ENCODE measurements around the gene IFT81.

DNA sequence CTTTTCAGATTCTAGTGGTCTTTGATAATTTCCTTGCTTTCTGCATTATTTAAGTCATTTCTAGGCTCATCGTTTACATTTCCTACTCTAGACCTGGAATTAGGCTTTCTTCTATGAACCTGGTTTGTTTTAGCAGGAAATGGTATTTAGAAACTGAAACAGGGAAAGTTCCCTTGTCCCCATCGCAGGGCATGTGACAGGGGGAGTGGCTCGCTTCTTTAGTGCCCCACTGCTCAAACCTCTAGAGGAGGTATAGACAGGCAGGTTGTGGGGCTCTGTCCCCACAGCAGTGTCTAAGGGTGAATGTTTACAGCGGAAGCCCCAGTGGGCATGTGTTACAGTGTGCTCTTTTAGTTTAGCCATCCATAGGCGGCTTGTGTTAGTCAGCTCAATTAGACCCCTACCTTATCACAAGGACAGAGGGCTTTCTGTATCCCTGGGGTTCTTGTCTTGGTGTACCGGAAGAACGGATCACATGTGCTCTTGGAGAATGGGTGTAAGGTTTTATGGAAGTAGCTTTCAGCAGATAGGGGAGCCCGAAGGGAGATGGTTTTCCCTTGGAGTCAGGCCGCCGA lies 25.0 kb downstream of the IFT81 start:
- TF ChIP-seq POLR2AphosphoS5 (IDR thresholded peaks at IDR 0.05; ENCODE audit: low read depth, low read length) (no peak), CHD2 (IDR thresholded peaks at IDR 0.05; ENCODE audit: low read length, partially characterized antibody) (no peak), YY1 (IDR thresholded peaks at IDR 0.05; ENCODE audit: low read depth) (no peak)
- TF ChIP-seq, protein P1, sequence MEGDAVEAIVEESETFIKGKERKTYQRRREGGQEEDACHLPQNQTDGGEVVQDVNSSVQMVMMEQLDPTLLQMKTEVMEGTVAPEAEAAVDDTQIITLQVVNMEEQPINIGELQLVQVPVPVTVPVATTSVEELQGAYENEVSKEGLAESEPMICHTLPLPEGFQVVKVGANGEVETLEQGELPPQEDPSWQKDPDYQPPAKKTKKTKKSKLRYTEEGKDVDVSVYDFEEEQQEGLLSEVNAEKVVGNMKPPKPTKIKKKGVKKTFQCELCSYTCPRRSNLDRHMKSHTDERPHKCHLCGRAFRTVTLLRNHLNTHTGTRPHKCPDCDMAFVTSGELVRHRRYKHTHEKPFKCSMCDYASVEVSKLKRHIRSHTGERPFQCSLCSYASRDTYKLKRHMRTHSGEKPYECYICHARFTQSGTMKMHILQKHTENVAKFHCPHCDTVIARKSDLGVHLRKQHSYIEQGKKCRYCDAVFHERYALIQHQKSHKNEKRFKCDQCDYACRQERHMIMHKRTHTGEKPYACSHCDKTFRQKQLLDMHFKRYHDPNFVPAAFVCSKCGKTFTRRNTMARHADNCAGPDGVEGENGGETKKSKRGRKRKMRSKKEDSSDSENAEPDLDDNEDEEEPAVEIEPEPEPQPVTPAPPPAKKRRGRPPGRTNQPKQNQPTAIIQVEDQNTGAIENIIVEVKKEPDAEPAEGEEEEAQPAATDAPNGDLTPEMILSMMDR (IDR thresholded peaks at IDR 0.05), result no peak
- TF ChIP-seq, protein P2, sequence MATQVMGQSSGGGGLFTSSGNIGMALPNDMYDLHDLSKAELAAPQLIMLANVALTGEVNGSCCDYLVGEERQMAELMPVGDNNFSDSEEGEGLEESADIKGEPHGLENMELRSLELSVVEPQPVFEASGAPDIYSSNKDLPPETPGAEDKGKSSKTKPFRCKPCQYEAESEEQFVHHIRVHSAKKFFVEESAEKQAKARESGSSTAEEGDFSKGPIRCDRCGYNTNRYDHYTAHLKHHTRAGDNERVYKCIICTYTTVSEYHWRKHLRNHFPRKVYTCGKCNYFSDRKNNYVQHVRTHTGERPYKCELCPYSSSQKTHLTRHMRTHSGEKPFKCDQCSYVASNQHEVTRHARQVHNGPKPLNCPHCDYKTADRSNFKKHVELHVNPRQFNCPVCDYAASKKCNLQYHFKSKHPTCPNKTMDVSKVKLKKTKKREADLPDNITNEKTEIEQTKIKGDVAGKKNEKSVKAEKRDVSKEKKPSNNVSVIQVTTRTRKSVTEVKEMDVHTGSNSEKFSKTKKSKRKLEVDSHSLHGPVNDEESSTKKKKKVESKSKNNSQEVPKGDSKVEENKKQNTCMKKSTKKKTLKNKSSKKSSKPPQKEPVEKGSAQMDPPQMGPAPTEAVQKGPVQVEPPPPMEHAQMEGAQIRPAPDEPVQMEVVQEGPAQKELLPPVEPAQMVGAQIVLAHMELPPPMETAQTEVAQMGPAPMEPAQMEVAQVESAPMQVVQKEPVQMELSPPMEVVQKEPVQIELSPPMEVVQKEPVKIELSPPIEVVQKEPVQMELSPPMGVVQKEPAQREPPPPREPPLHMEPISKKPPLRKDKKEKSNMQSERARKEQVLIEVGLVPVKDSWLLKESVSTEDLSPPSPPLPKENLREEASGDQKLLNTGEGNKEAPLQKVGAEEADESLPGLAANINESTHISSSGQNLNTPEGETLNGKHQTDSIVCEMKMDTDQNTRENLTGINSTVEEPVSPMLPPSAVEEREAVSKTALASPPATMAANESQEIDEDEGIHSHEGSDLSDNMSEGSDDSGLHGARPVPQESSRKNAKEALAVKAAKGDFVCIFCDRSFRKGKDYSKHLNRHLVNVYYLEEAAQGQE (IDR thresholded peaks at IDR 0.05; ENCODE audit: low read depth, low read length), result no peak
